Neural cell (in vitro differentiated cells): ENCODE data around the gene CXCL1.

ENCODE experiments used
- EZH2 ChIP-seq: fragments of 200-600, 300-800 bp; shearing (Covaris generic), sonication (generic); IDR thresholded peaks from 2 replicates; pipeline ENCODE4 v1.6.1; 2014; ENCODE audit warnings: antibody characterized with exemption, low read length, borderline replicate concordance, mild to moderate bottlenecking; ENCODE audit not compliant: insufficient read depth, poor library complexity, severe bottlenecking
- MXI1 ChIP-seq: fragments of 450-650 bp; conservative IDR thresholded peaks from 2 replicates; pipeline ENCODE4 v1.6.1; 2014; ENCODE audit warnings: antibody characterized with exemption, mild to moderate bottlenecking; ENCODE audit not compliant: poor library complexity, severe bottlenecking
- POLR2AphosphoS5 ChIP-seq: IDR thresholded peaks from 2 replicates; pipeline ENCODE4 v1.6.1; 2012
- SMC3 ChIP-seq: fragments of 450-650 bp; conservative IDR thresholded peaks from 2 replicates; pipeline ENCODE4 v1.6.1; 2014; ENCODE audit warnings: antibody characterized with exemption, mild to moderate bottlenecking, moderate library complexity; ENCODE audit not compliant: poor library complexity
- TAF1 ChIP-seq: IDR thresholded peaks from 2 replicates; pipeline ENCODE4 v1.6.1; 2012; ENCODE audit warnings: low read depth
- TF ChIP-seq, protein P1 (sequence below): fragments of 450-650 bp; IDR thresholded peaks from 2 replicates; pipeline ENCODE4 v1.5.1; 2014; ENCODE audit warnings: antibody characterized with exemption, mild to moderate bottlenecking, moderate library complexity; ENCODE audit not compliant: poor library complexity, severe bottlenecking

DNA sequence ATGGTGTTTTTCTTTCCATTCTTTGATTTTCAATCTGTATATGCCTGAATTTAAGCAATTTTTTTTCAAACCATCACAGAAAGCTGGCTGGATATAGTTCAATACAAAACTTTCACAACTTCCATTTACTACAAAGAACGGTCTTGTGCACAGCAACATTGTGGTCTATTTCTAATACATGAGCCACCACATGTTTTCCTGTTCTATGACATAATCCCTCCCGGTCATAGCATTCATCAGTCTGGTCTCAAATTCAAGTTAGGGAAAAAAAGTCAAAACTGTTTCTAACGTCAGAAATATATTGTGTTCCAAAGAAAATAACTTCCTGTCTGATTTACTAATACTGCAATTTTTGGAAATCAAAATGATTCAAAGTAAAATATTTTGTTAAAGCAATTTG, 40.2 kb upstream of the CXCL1 start:
- no peak for TF ChIP-seq POLR2AphosphoS5
- TF ChIP-seq, protein P1, sequence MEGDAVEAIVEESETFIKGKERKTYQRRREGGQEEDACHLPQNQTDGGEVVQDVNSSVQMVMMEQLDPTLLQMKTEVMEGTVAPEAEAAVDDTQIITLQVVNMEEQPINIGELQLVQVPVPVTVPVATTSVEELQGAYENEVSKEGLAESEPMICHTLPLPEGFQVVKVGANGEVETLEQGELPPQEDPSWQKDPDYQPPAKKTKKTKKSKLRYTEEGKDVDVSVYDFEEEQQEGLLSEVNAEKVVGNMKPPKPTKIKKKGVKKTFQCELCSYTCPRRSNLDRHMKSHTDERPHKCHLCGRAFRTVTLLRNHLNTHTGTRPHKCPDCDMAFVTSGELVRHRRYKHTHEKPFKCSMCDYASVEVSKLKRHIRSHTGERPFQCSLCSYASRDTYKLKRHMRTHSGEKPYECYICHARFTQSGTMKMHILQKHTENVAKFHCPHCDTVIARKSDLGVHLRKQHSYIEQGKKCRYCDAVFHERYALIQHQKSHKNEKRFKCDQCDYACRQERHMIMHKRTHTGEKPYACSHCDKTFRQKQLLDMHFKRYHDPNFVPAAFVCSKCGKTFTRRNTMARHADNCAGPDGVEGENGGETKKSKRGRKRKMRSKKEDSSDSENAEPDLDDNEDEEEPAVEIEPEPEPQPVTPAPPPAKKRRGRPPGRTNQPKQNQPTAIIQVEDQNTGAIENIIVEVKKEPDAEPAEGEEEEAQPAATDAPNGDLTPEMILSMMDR = no peak
- TF ChIP-seq EZH2 = no peak
- no peak for TF ChIP-seq SMC3
- TF ChIP-seq TAF1 = no peak
- no peak for TF ChIP-seq MXI1
